Femur (tissue), 1 donor: Measurements from ENCODE around the gene PDE8B.

ENCODE experiments used
- DNase-seq: peaks from one replicate; pipeline ENCODE4 v3.0.0-alpha.2; 2017

Gene PDE8B

DNA sequence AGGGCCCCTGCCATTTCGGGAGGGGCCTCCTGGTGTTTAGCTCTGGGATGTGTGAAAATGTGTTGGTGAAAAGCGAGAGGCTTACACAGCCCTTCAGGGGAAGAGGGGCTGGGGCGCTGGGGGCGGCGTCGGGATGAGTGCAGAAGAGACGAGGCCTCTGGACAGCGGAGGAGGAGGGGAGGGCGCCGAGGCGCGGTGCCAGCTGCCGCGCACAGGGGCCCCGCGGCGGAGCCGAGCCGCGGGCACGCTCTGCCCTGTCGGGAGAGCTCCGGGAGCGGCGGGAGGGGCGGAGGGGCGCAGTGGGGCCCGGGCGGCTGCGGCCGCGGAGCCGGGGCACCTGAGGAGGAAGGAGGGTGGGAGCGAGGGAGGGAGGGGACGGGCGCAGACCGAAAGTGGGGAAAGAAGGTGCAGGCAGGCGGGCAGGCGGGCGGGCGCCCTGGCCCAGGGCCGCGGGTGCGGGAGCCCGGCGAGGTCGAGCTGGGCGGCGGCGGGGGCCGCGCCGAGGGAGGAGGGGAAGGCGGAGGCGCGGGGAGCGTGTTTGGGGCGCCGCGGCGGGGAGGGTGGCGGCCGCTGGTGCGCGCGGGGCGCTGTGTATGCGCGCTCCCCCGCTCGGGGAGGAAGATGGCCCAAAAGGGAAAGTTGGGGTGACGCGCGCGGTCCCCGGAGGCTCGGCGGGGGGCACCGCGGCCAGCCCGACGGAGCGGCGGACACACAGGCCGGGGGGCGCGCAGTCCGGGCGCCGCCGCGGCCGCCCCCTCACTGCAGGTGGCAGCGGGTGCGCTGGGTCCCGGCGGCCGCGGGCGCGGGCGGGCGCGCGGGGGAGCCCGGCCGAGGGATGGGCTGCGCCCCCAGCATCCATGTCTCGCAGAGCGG, at the start of gene PDE8B:
Gene PDE8B (plus strand): TSS at position 590 of the 873 bp plus-strand sequence. CDS start 246 bp downstream, at position 836.
- DNase-seq, result peak; percentile 34

- no peak for DNase-seq
These were observed 47.0 kb upstream of the PDE8B start for GRCh38 chr5:77163453-77163852.

DNA sequence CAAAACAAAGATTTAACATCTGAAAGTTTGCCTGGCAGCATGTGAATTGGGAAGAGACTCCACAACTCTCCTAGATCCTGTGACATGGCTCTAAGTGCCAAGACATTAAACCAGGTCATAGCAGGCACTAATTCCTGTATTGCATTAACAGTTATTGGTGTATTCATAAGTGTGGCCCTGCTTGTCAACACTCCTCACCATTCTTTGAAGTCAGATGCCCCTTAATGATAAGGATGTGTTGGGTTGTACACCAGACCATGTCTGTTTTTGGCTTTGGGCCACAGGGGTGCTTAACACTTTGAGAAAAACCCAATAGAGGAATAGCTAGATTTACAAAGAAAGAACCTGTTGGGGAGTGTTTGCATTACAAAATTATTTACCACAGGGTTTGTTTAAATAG, 43.4 kb upstream of the PDE8B start:
- DNase-seq, result no peak

- DNase-seq, result no peak
These were observed 42.8 kb upstream of the PDE8B start for GRCh38 chr5:77167695-77168121.

GRCh38 chr5:77168161-77168878, 42.2 kb upstream of the PDE8B start:
- peak; percentile 65 for DNase-seq

- DNase-seq, result no peak
These were observed 41.6 kb upstream of the PDE8B start for GRCh38 chr5:77168879-77169244.

- no peak for DNase-seq
These were observed 40.1 kb upstream of the PDE8B start for GRCh38 chr5:77170196-77170890.

- DNase-seq, result no peak
These were observed 39.2 kb upstream of the PDE8B start for GRCh38 chr5:77171141-77171910.

DNA sequence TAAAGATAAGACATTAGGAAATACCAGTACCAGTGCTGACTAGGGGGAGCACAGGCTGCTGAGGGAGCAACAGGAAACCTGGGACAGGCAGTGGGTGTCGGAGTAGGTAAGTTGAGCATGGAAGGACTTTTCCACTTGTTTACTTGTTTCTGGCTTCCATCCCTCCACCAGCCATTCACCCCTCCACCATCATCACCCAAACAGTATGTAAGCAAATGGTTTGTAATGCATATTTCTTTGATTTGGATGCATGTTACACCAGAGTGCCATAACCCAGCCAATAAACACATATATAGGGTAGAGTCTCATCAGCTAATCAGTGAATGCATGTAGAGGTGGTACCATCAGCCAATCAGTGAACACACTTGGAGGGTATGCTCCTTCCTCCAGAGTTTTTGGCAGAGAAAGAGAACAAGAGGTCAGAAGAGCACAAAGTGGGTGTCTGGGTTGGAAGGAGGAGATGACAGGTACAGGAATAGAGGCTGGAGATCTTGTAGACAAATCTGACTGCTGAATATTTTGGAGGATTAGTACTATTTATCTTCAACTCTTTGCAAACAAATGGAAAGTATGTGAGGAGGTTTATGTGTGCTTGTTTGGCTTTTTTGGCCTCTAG, 37.7 kb upstream of the PDE8B start:
- no peak for DNase-seq

DNA sequence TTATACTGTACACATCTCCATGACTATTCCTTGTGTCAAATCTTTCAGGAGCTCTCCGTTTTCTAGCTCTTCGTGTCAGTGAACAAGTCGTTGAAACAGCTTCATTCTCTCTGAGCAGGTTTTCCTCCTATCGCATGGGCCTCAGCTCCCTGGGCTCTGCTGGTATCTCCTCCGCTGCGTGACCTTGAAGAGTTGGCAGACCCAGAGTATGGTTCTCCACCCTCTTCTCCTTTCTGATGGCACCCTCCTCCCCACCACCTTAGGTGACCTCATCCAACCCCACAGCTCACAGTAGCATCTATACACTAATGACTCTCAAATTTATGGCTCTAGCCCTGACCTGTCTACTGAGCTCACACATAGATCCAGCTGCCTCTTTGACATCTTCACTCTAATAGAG, 36.0 kb upstream of the PDE8B start:
- no peak for DNase-seq

GRCh38 chr5:77175231-77175630, 35.2 kb upstream of the PDE8B start:
- no peak for DNase-seq

- no peak for DNase-seq
These were observed 34.1 kb upstream of the PDE8B start for GRCh38 chr5:77176429-77176828.

- DNase-seq, result no peak
These were observed 32.9 kb upstream of the PDE8B start for GRCh38 chr5:77177576-77177975.

- peak; percentile 45 for DNase-seq
These were observed 30.1 kb upstream of the PDE8B start for GRCh38 chr5:77180167-77181081.

DNA sequence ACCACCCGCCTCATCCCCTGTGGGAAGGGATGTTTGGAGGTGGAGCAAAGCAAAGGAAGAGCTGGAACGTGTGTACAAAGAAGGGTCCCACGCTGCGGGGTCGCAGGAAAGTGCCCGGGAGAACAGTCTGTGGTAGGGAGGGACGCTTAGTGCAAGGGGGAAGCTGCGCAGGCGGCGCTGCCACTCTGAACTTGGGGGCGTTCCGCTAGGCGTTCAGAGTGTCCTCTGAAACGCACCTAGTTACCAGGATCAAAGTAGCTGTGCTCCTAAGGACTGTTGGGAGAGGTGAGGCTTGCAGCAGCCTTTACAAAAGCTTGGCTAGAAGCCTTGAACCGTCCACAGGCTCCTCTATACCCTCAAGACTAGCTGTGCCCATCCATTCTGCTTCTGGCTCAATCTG, 29.3 kb upstream of the PDE8B start:
- no peak for DNase-seq

DNA sequence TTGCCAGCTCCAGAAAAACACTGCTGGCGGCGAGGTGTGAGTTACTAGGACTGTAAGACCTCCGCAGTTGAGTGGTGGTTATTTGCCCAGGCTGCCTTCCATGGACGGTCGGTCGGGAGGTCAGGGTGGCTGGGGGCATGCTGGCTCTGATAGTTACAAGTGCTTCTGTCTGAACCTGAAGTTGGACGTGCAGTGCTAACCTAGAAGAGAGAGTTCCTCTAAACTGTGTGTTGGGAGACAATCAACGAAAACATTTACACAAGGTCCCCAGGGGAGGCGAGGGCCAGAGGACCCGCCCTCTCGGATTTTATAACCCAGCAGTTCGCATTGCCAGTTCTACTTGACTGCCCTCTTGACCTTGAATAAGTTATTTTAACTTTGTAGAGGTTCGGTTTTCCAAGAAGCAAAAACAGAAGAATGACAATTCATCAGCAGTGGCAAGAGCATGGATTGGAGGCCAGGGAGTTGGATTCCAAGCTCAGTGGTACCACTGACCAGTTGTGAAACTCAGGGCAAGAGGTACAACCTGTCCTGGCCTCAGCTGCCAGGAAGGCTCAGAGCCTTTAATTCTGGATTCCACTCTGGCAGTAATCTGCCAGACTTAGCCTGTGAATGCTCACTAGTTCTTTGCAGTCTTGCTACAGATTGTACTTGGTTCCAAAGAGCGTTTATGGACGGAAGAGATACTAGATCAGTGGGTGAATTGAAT, 28.7 kb upstream of the PDE8B start:
- no peak for DNase-seq

DNA sequence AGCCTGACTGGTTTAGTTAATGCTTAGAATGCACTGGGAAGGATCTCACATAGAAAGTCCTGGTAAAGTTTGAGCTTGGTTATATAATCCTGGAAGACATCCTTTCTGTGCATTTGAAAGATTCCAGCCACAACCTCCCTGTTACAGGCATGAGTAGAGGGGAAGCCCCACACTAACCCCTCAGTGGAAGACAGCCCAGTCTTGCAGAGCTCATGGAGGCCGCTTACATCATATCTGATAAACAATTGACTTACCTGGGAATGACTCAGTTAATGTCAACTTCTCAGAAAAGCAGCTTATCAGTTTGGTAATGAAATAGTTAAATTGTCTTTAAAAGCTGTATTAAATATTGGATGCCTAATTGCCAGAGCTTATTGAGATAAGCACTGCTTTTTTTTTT, 28.1 kb upstream of the PDE8B start:
- DNase-seq, result no peak

GRCh38 chr5:77186652-77187370, 23.7 kb upstream of the PDE8B start:
- DNase-seq, result no peak

DNA sequence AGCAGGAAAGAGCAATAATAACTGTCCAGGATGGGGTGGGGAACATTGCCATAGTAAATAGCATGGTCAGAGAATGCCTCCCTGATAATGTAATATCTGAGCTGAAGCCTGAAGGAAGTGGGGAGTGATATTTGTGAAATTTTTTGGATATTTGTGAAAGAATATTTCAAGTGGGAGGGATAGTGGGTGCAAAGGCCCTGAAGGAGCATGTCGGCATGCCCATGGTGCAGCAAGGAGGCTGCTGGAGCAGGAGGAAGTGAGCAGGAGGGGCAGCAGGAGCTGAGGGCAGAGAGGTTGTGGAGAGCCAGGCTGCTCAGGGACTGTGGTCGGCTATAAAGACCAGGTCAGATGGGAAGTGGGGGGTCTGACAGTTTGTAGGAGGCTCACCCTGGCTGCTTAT, 21.1 kb upstream of the PDE8B start:
- DNase-seq, result no peak
